COLO829 (cell line): ENCODE data around the gene OSBPL2.

Source experiments
- DNase-seq: peaks from one replicate; pipeline ENCODE4 v3.0.0; 2012; ENCODE audit warnings: low spot score

The OSBPL2 gene

DNA sequence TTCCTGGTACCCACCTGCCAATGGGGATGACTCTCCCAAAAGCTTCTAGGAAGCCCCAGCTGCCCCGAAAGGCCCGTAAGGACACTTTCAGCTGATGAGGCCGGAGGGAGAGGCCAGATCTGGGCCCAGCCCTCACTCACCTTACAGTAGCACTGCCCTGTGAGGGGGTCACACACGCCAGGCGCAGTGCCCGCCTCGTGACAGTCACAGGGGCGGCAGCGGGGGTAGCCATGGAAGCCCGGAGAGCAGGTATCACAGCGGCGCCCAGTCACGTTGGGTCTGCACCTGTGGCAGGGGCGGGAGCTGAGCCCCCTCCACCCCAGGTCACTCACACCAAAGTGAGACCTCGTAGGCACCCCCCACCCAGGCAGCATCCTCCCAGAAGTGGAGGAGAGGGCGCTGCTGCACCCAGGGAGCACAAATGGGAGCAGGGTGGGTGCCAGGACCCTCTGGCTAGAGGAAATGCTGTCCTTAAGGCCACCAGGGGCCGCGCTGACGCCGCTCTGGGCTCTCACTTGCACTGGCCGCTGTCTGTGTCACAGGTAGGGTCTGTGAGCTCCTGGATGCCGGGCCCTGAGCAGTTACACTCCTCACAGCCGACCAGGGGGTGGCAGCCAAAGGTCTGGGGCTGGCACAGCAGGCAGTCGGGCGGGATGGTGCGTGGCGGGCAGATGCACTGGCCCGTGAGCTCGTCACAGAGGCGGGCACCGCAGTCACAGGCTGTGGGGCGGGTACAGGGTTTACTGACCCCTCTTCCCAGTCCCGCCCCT, 89.6 kb downstream of the OSBPL2 start:
- DNase-seq = no peak

DNA sequence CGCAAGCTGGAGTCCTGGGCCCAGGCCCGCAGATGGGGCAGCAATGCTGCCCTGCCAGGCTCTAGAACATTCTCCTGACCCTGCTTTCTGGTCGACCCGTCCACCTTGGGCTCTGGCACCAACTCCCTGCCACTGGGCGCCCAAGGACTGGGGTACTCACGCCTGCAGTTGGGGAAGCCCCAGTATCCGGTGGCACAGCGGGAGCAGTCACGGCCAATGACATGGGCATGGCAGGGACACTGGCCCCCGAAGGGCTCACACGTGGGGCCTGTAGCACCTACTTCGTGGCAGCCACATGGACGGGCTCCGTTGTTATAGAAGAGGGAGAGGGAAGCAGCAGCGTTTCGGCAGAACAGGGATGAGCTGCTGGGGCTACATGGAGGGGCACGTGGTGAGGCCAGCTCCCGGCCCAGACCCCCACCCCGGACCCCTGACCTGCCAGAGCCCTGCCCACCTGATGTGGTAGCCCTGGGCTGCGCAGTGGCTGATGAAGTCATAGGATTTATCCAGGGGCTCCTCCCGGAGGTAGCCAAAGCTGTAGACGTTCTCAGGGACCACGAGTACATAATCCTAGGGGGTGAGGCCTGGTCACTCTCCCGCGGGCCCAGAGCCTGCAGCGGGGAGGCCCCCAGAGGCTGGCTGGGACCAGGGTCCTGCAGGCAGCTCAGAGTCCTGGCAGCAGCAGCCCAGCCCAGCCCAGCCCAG, 90.5 kb downstream of the OSBPL2 start:
- DNase-seq = no peak

DNA sequence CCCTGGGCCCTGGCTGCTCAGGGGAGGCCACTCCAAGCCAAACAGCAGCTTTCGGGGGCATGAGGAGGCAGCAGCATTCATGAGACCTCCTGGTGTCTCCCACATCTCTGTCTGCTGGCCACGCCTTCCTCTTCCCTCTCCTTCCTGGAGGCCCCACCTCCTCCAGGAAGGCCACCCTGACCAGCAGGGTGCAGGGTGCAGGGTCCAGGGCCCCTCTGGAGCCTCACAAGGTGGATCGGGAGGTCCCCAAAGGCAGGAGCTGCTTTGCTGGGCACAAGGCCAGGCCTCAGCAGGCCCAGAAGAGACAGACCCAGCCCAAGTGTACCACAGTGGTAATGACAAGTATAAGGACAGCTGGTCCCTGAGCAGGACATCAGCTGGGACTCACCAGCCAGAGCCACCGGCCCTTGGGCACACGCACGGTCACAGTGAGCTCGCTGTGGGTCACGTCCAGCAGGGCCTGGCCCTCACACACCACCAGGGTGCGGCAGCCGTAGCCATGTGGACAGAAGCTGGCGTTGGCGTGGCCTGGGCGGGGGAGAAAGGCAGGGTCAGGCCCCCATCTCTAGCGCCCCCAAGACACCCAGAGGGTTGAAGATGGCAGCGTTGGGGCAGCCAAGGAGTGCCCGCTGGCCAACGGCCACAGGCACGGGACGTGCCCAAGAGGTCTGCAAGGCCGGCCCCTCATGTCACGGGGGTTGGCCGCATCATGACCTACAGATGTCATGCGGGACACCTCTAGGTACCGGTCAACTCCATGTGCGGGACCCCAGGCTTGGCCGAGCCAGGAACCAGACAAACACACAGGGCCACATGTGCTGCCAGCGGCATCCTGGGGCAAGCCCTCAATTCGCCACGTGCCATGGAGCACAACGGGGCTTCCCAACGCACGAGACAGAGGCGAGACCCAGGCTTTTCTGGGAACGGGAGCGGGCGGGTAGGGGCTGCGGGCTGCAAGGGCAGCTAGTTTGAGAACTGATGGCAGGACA, 91.4 kb downstream of the OSBPL2 start:
- no peak for DNase-seq

DNA sequence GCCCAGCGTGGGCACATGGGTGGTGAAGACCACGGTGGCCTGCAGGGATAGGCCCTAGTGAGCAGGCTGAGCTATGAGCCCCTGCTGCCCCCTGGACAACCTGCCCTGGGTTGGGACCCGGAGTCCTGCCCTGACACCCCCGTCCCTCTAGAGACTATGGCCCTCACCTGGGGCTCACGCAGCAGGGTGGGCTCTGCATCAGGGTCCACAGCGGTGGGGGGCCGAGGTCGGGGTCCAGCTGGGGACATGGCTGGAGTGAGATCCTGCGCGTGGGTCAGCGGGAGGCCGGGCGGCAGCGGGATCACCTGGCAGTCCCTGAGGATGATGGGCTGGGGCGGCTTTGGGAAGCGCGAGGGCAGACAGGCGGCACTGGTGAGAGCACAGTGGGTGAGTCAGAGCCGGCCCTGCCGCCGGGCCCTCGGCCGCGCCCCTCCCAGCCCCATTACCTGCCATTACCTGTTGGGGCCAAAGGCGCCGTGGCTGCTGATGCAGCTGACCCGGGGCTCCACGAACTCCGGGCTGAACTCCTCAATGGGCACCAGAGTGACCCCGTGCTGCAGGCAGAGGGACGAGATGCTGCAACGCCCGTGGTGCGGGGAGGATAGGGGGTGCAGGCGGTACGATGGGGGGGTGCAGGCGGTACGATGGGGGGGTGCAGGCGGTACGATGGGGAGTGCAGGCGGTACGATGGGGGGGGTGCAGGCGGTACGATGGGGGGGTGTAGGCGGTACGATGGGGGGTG, 92.4 kb downstream of the OSBPL2 start:
- no peak for DNase-seq

DNA sequence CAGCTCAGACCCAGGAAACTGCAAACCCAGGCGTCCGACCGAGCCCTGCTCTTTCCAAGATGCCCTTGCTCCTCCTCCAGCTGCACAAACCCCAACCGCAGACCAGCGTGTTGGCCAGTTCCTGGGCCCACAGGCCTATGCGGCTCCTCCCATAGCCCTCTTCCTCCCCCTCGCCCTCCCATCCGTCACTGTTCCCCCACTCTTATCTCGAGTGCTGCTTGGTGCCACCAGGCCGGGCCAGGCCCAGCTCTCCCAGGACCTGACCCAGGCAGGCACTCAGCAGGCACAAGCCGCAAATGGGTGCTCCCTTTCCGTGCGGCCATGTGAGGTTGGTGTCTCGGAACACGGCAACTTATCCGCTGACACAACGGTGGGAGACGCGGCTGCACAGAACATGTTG, 93.0 kb downstream of the OSBPL2 start:
- no peak for DNase-seq

DNA sequence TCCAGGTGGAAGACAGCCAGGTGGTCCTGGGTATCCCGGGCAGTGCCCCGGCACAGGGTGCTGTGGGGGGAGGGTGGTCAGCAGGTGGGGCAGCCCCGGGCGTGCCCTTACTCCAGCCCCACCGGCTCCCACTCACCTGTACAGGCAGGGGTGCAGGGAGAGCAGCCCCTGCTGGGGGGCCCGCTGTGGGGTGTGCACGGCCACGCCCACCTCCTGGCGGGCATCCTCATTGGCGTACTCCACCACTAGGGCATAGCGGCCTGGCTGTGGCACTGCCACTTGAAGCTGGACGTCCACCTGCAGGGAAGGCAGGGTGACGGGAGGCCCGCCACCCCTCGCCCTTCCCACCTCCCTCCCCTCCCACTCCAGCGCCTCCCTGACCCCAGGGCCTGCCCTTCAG, 94.1 kb downstream of the OSBPL2 start:
- no peak for DNase-seq

DNA sequence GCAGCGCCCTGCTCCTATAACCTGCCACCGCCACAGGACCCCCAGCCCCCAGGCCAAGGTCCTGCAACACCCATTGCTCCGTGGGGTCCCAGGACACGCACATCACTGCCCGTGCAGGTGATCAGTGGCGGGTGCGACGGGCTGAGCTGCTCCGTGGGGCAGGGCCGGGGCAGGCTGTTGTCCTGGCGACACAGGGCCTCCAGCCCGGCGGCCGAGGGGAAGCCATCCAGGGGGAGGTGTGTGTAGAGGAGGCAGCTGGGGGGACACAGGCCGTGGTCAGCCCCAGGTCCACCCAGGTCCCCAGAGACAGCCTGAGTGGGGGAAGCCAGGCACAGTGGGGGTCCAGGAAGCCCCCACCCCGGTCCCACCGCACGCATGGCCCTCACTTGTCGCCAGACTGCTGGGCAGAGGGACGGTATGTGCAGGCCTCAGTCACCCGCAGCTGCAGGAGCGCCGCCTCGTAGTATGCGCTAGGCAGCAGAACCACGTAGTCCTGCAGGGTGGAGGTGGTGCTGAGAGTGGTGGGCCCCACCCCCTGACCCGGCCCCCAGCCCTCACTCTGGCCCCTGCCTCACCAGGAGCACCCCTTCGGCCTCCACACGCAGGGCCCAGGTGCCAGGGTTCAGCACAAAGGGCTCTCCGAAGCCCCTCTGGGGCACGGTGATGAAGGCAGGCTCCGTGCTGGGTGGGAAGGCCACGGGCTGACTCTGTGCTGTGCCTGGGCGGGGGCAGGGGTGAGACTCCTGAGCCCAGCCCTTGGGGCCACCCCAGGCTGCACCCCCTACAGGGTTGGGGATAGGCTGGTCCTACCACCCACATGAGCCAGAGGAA, 94.9 kb downstream of the OSBPL2 start:
- DNase-seq = no peak

DNA sequence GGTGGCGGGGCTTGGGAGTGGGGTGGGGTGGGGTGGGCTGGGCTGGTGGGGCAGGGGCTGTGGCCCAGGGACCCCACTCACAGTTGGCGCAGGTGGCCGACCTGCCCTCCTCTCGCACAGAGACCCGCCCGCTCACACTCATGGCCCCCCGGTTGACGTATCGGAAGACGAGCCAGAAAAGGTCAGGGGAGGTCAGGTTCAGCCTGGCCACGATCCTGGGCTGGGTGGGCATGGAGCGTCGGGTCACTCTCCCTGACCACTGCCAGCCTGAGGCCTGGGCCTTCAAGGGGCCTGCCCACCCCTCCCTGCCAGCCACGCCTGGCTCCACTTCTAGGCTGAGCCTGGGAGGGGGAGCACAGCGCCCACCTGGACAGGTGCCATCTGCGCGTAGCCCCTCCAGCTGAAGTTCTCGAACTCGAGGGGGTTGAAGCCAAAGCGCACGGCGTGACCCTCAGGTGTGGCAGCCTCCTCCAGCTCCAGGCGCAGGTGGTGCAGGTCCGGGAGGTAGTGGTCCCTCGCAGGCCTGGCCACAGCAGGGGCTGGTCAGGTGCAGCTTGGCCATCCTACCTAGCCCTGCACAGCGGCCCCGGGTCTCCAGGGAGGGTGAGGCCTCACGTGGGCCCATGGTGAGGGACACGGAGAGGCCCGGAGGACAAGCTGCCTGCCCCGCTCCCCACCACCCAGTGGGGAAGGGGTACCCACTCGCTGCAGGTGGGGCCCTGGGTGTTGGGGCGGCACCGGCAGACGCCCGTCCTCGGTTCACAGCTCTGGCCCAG, 95.7 kb downstream of the OSBPL2 start:
- DNase-seq = no peak

DNA sequence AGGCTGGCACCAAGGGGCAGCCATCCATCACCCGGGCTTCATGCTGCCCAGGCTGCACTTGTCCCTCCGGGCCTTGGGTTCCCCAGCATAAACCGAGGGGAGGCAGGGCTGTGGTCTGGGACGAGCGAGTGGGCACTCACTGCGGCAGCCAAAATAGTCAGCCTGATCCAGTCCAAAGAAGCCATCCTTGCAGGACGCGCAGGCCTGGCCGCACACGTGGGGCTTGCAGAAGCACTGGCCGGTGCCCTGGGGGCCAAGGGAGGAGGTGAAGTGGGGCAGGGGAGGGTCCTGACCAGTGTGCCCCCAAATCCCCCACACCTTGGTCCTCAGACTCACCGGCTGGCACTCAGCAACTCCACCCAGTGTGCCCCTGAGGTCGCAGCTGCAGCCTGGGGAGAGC, 96.6 kb downstream of the OSBPL2 start:
- DNase-seq = no peak

DNA sequence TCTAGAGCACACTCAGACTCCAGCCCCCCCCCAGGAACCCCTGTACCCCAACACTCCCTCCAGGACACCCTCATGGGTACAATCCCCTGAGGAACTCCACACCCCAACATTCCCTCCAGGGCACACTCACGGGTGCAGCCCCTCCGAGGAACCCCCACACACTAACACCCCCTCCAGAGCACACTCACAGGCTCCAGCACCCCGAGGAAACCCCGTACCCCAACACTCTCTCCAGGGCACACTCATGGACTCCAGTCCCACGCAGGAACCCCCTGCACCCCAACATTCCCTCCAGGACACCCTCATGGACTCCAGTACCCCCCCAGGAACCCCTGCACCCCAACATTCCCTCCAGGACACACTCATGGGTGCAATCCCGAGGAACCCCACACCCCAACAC, 97.2 kb downstream of the OSBPL2 start:
- DNase-seq = no peak

DNA sequence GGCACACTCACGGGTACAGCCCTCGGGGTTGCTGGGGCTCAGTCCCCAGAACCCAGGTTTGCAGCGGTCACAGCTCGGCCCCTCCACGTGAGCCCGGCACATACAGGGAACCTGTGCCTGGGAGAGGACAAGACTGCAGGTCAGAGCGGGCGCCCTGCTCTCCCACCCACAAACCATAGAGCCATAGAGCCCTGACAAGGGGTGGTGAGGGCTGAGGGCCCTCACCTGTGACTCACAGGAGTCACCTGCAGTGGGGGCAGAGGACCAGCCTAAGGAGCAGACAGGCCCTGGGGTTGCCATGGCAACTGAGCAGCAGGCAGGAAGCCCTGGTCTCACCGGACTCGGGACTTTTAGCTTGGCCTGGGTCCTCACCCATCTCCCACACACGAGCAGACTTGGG, 98.0 kb downstream of the OSBPL2 start:
- DNase-seq = no peak

DNA sequence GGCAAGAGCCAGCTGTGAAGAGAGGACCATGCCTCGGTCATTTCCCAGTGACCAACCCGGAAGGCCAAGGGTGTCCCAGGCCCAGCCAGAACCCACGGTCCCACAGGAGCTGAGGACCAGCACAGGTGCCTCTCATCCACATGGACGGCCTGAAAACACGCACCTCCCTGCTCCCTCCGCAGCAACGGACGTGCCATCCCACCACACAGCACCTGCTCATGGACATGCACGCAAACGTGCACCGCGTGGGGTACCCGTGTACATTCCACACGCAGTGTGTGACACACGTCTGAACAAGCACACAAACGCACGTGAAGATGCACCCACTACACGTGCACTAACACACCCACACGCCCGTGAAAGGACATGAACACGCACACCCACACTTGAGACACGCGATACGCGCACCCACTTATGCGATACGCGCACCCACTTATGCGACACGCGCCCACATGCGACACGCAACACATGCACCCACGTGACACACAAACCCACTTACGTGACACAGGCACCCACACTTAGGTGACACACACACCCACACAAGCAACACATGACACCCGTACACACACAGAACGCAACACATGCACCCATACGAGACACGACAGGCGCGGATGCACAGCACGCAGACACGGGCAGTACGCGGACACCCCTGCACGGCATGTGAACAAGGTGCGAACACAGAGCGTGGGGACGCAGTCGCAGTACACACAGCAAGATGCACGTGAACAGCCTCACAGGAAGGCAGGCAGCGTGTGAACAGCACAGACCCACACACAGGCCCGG, 98.6 kb downstream of the OSBPL2 start:
- no peak for DNase-seq

DNA sequence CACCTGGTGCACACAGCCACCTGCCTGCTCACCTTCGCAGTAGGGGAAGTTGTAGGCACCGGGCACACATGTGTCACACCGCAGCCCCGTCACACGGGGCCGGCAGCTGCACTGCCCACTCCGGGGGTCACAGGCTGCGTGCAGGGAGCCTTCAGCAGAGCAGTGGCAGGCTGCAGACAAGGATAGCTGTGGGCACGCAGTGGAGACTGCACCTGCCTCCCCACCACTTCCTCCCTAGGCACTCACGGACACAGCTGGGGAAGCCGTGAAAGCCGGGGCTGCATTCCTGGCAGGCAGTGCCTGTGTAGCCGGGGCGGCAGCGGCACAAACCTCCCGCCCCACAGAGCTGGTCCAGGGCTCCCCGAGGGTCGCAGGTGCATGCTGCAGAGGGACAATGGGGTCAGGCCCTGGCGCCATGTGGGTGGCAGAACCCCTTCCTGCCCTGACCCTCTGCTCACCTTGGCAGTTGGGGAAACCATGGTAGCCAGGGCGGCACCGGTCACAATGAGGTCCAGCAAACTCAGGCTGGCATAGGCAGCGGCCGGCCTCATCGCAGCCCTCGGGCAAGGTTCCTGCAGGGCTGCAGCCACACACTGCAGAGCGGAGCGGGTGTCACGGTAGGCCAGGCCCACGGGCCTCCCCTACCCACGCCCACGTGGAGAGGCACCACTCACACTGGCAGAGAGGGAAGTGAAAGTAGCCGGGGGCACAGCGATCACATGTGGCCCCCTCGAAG, 99.4 kb downstream of the OSBPL2 start:
- no peak for DNase-seq

DNA sequence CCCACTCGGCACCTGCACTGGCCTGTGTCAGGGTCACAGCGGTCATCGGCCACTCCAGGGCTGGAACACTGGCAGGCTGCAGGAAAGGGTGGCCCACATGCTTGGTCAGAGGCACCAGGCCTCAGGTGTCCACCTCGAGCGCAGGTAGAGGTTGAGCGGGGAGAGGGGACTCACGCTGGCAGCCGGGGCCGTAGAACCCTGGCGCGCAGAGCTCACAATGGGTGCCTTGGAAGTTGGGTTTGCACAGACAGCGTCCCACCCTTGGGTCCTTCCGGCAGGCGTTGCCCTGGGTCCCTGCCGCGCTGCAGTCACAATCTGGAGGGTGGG, 99.9 kb downstream of the OSBPL2 start:
- DNase-seq = no peak

DNA sequence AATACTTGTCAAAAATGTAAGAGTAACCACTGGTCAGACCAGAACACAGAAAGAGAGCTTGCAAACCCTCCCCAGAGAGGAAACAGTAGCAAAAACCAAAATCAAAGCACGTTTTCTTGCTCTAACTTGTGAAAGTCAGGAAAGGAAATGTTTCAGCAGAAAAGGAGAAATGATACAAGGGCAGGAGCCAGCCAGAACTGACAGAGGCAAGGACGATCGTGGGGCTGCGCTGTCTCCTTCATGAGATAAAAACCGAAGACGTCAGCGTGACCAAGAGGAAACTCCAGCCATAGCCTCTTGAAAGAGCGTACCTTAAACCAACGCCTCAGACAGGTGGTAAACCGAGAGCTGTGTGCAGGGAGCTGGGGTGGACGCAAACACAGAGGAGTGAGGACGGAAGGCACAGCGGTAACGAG, 101.3 kb downstream of the OSBPL2 start:
- no peak for DNase-seq

DNA sequence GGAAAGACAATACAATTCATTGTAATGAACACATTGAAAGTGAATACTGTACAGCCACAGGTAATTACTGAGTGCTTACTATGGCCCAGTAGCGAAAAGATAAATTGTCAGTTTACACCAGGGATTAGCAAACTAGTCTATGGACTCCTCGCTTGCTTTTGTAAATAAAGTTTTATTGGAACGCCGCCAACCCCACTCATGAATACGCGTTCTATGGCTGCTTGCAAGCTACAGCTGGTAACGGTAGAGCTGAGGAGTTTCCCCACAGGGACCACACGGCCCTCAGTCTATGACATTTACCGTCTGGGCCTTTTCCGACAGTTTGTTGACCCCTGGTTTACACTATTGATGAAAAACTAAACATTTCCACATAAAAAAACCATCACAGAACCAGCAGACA, 104.6 kb downstream of the OSBPL2 start:
- no peak for DNase-seq

DNA sequence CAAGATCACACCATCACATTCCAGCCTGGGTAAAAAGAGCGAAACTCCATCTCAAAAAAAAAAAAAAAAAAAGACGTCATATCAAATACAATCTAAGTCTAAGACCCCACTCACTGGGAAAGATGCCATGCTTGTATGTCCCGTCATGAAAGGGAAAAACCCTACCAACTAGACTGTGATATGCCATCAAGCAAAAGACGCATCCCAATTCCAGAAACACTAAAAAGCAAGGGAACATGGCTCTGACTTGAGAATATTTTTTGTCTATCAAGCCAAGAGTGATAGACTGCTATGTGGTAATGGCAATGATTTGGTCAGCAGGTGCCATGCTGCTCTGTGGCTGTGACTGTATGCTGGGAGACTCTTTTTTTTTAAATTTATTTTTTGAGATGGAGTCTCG, 105.8 kb downstream of the OSBPL2 start:
- DNase-seq = no peak

DNA sequence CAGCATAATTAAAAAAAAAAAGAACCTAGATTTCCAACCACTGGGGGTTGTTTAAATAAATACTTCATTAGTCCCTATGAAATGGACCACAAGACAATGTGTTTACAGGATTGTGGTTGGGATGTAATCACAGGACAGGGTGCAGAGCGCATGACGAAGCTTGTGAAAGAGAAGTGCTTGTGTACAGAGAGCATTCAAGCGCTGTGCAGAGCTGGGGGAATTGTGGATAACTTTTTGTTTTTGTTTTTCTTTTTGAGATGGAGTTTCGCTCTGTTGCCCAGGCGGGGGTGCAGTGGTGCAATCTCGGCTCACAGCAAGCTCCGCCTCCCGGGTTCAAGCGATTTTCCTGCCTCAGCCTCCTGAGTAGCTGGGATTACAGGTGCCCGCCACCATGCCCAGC, 106.5 kb downstream of the OSBPL2 start:
- no peak for DNase-seq
